Medulla oblongata (tissue), 1 donor: ENCODE results near the gene STAT3.
"Not testable (repeated sequence)": the region's sequence is repeated elsewhere in the genome, so short reads cannot be mapped to it uniquely, and the experiment has no call there.

Experiments used
- DNase-seq: peaks from one replicate; pipeline ENCODE4 v3.0.0-alpha.2; 2015; ENCODE audit errors: extremely low spot score

Gene STAT3

DNA sequence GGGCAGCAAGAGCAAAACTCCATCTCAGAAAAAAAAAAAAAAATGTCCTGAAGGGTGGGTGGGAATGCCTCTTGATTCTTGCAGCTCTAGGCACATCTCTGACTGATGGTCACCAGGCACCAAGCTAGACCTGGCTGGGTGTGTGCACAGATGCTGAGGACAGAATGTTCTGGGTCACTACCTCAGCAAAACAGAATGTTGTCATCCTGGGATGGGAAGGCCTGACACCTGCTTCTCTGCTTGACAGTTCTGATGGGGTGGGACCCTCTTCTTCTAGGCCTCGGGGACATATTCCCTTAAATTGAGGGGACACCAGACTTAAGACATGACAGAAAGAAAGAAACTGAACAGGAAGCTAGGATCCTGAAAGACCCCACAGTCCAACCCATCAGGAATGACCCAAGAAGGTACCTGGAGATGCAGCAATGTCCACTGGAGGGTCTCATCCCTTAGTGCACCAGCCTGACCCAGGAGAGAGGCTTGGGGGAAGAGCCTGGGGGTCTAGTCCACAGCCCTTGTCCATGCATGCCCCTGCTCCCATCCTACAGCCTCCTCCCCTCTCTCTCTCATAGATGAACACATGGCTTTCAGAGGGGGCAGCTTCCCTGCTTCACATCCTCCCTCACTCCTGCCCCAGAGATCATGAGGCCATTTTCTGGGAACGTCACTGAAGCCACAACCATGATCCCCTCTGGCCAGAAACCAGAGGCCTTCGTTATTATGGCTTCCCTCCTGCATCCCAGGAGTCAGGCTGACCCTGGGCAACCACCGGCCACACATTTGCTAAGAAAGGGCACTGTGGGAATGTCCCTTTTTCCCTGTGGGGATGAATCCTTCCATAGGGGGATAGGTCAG, 108.2 kb downstream of the STAT3 start:
- DNase-seq, result no peak

- no peak for DNase-seq
Measured at GRCh38 chr17:42277342-42277712, 110.9 kb downstream of the STAT3 start.

DNA sequence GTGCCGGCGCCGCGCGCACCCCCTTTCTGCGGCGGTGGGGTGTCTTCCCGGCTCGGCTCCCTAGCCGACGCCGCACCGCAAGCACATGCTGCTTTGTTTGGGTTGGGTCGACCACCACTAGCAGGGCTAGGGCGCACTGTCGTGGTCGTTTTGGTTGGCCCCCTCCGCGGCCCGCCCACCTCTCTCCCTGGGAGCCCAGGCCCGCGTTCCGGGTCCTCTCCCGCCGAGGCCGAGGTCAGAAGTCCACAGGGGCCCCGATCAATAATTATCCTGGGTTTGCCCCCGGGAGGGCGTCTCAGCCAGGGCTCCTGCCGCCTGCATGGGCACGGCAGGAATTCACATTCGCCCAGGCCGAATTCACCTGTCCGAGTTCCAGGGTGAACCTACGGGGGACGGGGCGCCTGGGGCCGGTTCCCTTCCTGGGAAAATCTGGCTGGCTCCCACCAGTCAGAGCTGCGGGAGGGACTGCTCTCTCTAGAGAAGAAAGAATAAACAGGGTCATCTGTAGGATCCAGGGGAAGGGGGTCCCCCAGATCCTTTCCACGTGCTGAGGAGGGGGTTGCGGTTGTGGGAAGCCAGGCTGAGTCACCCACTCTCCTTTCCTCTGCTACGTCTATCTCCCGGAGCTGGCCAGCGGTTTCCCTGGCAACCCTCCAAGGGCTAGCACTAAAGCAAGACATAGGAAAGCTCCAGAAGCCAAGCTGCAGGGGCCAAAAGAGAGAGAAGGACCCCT, 111.5 kb downstream of the STAT3 start:
- DNase-seq, result peak; percentile 54

- DNase-seq, result peak; percentile 71
Measured at GRCh38 chr17:42276359-42276608, 112.0 kb downstream of the STAT3 start, which contains the start of gene STAT5B. Gene STAT5B (minus strand): TSS chr17:42276391. CDS start chr17:42232127, 44,264 bp downstream.

- DNase-seq, result no peak
Measured at GRCh38 chr17:42275527-42276358, 112.5 kb downstream of the STAT3 start.

GRCh38 chr17:42274812-42275526, 113.3 kb downstream of the STAT3 start:
- DNase-seq, result peak; percentile 50

GRCh38 chr17:42274253-42274542, 114.0 kb downstream of the STAT3 start:
- no peak for DNase-seq

DNA sequence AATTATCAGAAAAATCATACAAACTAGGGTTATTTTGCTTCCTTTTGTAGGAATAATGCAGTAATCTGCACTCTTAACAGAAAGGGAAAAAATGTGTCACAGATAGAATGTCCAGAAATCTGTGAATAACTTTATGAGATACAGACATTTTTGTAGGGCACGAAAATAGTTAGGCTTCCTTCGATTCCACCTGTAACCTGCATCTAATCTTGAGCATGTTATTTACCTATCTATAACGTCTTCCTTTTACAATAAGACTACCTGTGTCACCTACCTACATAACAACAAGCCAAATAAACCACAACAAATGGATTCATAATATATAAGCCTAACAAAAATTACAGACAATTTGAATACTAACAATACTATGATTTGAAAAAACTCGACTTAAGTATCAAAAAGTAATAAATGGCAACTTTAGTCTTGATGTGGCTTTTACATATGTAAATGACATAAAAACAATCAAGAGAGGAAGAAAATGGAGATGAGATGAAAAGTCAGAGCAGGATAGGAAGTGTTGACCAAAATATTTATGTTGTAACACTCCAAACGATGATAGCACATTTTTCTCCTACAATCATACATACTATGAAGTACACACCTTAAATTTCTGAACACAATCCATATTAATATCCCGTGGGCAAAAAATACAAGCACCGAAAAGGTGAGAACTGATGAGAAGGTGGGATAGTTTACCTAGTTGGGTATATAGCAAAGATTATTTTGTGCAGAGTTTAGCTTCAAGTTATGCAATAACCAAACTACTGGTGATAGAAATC, 114.6 kb downstream of the STAT3 start:
- no peak for DNase-seq

DNA sequence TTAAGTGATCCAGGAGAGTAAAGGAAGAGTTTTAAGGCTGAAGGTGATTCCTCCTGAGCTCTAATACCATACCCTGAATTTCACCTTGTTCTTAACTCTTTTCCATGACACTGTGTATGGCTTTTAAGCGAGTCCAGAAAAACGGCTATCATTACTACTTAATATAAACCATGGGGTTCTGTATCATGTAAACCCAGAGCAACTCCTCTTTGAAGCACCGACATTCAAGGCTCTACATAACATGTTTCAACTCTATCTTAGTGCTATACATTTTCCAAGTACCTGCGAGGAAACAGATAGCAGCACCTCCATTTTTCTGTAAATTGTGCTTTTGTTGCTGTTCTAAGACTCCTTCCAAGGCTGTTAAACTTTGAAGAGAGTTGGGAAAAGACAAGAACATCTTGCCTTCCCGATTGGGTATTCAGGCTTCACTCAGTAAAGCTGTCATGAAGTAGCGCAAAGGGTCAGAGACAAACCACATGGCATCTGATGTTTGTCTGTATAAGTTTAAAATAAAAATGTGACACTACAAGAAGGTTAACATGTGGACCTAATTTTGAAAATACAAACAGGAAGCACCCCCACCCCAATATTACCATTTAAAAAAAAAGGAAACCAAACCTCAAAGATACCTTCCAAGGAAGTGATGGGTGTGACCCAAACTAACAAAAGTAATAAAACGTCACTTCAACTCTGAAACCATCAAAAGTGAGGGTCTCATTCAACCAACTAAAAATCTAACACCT, 115.9 kb downstream of the STAT3 start:
- no peak for DNase-seq

DNA sequence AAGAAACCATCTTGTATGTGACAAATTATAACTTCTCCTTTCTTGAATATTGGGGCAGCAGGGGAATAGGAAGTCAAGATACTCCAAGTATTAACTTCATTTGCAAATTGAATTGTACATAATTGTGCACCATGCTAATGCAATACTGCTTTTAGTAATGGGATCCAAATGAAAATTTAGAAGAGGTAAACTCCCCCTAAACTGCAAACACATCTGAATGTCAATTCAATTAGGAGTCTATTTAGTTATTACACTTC, 116.5 kb downstream of the STAT3 start:
- DNase-seq, result no peak

DNA sequence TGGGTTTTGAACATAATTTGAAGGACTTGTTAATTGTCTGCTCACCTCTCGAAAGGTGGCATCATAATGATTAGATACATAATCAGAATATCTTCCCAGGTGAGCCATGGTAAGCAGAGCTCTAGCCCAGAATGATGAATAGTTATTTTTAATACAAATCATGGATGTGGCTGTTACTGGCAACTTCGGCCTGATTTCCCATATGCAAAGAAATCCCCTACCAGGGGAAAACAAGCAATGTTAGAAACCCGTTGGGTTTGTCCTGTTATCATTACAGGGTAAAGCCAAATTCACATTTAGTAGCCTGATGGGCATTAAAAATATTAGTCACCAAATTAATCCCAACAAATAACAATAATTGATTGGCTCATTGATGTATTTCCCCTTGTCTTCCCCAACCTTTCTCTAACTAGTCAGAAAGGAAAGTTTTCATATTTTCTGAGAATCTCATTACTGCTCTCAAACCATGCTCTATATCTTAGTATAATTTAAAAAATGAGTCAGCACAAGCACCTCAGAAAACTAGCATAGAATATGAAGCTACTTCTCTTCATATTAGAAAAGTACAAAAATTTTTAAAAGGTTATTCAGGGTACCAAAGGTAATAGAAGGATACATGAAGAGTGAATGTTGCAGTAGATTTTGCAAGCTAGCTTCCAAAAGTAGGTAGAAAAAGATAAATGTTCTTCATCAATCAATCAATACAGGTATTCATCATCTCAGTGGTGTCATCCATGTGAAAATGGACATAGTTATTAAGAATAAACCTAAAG, 117.0 kb downstream of the STAT3 start:
- DNase-seq, result no peak

- no peak for DNase-seq
Measured at GRCh38 chr17:42270596-42270995, 117.6 kb downstream of the STAT3 start.

- no peak for DNase-seq
Measured at GRCh38 chr17:42270170-42270535, 118.1 kb downstream of the STAT3 start.

DNA sequence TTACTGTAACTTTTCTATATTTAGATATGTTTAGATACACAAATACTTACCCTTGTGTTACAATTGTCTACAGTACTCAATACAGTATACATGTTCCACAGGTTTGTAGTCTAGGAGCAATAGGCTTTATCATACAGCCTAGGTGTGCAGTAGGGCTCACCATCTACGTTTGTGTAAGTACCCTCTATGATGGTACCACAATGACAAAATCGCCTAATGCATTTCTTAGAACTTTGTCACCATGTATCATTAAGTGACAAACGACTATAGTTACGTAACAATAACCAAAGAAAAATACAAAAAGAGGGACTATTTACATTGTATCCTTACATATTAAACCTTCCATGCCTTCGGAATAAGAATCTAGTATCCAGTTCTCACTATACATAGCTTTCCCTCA, 120.0 kb downstream of the STAT3 start:
- DNase-seq, result no peak

- DNase-seq, result no peak
Measured at GRCh38 chr17:42266918-42267766, 121.1 kb downstream of the STAT3 start.

GRCh38 chr17:42266462-42266861, 121.8 kb downstream of the STAT3 start:
- no peak for DNase-seq

DNA sequence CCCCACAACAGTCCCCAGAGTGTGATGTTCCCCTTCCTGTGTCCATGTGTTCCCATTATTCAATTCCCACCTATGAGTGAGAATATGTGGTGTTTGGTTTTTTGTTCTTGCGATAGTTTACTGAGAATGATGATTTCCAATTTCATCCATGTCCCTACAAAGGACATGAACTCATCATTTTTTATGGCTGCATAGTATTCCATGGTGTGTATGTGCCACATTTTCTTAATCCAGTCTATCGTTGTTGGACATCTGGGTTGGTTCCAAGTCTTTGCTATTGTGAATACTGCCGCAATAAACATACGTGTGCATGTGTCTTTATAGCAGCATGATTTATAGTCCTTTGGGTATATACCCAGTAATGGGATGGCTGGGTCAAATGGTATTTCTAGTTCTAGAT, 123.9 kb downstream of the STAT3 start:
- DNase-seq, result not testable (repeated sequence)
